ENCODE measurements around the gene FURIN. TPM values are rescaled to one million over a fixed set of nuclear protein-coding genes. Genes with fewer than 3 reads are reported as not detected.

The FURIN gene
- total and polyA plus RNA-seq, 2 donors (not counting 1 experiment from before 2014, with no cell fraction given) = 19.4 to 27.9 TPM

DNA sequence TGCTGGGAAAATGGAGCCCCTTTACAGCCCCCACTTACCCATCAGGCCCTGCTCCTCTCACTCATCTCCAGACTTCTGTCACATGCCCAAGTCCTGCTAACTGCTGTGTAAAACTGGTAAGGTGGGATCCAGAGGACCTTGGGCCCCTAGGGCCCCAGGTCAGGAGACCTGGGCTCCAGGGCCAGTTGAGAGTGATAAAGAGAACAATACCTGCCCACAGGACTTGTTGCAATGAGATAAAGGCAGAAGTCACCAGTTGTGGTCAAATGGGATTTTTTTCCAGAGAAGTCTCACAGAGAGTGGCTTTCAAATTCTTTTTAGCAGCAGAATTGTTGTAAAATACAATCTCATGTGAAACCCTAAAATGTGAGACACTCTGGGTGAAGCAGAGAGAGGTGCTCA is 753 bp downstream of the FURIN start:
- peaks cover 23% of the 10 kb centered on the region for H3K4me1 ChIP-seq (ENCODE audit: control insufficient read depth, extremely low read depth, insufficient read depth, low read length)
- H3K27me3 ChIP-seq (ENCODE audit: control insufficient read depth, insufficient read depth, low read length) = no peaks in the 10 kb centered on the region
- no peak overlapping the region for H2AFZ ChIP-seq (ENCODE audit: low read length)
- no peak overlapping the region for H3K4me3 ChIP-seq (replicated peaks in 1 of 4; ENCODE audit: control extremely low read depth in 1 of 4, insufficient read depth in 1 of 4, low read depth in 3 of 4, low read length in 4 of 4)
- DNase-seq (ENCODE audit: low read depth in 2 of 2) = no peak
- no peaks in the 10 kb centered on the region for H3K9me3 ChIP-seq (ENCODE audit: control insufficient read depth, insufficient read depth, low read depth, low read length)
- no peaks in the 10 kb centered on the region for H3K36me3 ChIP-seq (ENCODE audit: control insufficient read depth, insufficient read depth, low read length)
- H3K4me2 ChIP-seq (ENCODE audit: extremely low read depth, insufficient read depth, low read length) = no peak overlapping the region
- H3K9ac ChIP-seq (ENCODE audit: insufficient read depth, low read length) = no peak overlapping the region
- TF ChIP-seq CTCF (conservative IDR thresholded peaks at IDR 0.05 in 1 of 2, IDR thresholded peaks at IDR 0.05 in 1 of 2; ENCODE audit: low read depth in 1 of 2, low read length in 2 of 2) (no peak), EZH2 (IDR thresholded peaks at IDR 0.05; ENCODE audit: low read length, missing control alignments) (no peak)
- H4K20me1 ChIP-seq (ENCODE audit: control insufficient read depth, extremely low read depth, insufficient read depth, low read length) = no peaks in the 10 kb centered on the region
- peaks cover 29% of the 10 kb centered on the region for H3K79me2 ChIP-seq (ENCODE audit: control insufficient read depth, insufficient read depth, low read length)
- H3K27ac ChIP-seq (ENCODE audit: insufficient read depth, low read length) = peak overlapping the region; percentile 17

- no peak overlapping the region for H2AFZ ChIP-seq (ENCODE audit: low read length)
- H3K4me3 ChIP-seq (replicated peaks in 1 of 4; ENCODE audit: control extremely low read depth in 1 of 4, insufficient read depth in 1 of 4, low read depth in 3 of 4, low read length in 4 of 4) = peak overlapping the region in 1 of 4 experiments; percentile 74
- H3K4me1 ChIP-seq (ENCODE audit: control insufficient read depth, extremely low read depth, insufficient read depth, low read length) = peaks cover 24% of the 10 kb centered on the region
- H4K20me1 ChIP-seq (ENCODE audit: control insufficient read depth, extremely low read depth, insufficient read depth, low read length) = no peaks in the 10 kb centered on the region
- no peak overlapping the region for H3K9ac ChIP-seq (ENCODE audit: insufficient read depth, low read length)
- peak; percentile 84 to 95 for DNase-seq (ENCODE audit: low read depth in 2 of 2)
- no peaks in the 10 kb centered on the region for H3K9me3 ChIP-seq (ENCODE audit: control insufficient read depth, insufficient read depth, low read depth, low read length)
- peaks cover 35% of the 10 kb centered on the region for H3K79me2 ChIP-seq (ENCODE audit: control insufficient read depth, insufficient read depth, low read length)
- peak overlapping the region; percentile 91 for H3K4me2 ChIP-seq (ENCODE audit: extremely low read depth, insufficient read depth, low read length)
- no peak for TF ChIP-seq EZH2 (IDR thresholded peaks at IDR 0.05; ENCODE audit: low read length, missing control alignments)
- H3K36me3 ChIP-seq (ENCODE audit: control insufficient read depth, insufficient read depth, low read length) = no peaks in the 10 kb centered on the region
- H3K27me3 ChIP-seq (ENCODE audit: control insufficient read depth, insufficient read depth, low read length) = no peaks in the 10 kb centered on the region
- H3K27ac ChIP-seq (ENCODE audit: insufficient read depth, low read length) = peak overlapping the region; percentile 17
These were observed 1.4 kb downstream of the FURIN start for GRCh38 chr15:90869601-90870353.

DNA sequence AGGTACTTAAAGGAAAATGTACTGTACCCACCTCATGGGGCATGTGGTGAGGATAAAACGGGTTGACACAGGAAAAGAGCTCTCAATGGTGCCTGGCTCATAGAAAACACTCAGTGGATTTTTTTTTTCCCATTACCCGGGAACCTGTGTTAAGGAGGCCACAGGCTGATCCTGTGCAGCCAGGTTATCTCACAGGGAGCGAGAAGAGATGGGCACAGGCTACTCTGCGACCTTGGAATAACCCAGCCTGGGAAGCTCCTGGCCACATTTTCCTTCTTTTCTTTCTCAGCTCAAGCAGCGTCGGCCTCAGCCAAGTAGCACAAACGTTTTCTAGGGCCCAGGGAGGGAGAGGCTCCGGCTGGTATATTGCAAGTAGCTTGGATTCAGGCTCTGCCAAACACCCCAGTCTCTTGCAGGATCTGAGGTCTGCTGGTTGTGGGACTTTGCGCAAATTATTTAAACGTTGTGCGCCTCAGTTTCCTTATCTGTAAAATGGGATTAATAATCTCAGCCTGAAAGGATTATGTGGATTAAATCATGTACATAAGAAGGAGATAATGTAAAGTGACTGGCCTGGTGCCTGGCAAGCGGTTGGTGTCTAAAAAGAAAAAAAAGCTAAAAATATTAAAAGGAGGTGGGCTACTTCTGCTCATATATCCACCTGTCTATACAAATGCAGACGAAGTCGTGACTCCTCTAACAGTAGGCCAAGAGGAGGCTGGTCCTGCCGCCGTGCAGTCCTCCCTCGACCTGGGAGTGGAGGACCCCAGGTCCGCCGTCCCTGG is 2.2 kb downstream of the FURIN start:
- Histone ChIP-seq H3K36me3 (ENCODE audit: control insufficient read depth, insufficient read depth, low read length) (no peaks in the 10 kb centered on the region), H3K4me3 (replicated peaks in 1 of 4; ENCODE audit: control extremely low read depth in 1 of 4, insufficient read depth in 1 of 4, low read depth in 3 of 4, low read length in 4 of 4) (peak overlapping the region; percentile 74 to 81 (median 76)), H3K27me3 (ENCODE audit: control insufficient read depth, insufficient read depth, low read length) (no peaks in the 10 kb centered on the region), H3K9me3 (ENCODE audit: control insufficient read depth, insufficient read depth, low read depth, low read length) (no peaks in the 10 kb centered on the region), H2AFZ (ENCODE audit: low read length) (peak overlapping the region; percentile 78), H3K4me1 (ENCODE audit: control insufficient read depth, extremely low read depth, insufficient read depth, low read length) (peaks cover 24% of the 10 kb centered on the region), H3K4me2 (ENCODE audit: extremely low read depth, insufficient read depth, low read length) (peak overlapping the region; percentile 91), H4K20me1 (ENCODE audit: control insufficient read depth, extremely low read depth, insufficient read depth, low read length) (no peaks in the 10 kb centered on the region), H3K27ac (ENCODE audit: insufficient read depth, low read length) (peak overlapping the region; percentile 84), H3K9ac (ENCODE audit: insufficient read depth, low read length) (peak overlapping the region; percentile 84), H3K79me2 (ENCODE audit: control insufficient read depth, insufficient read depth, low read length) (peaks cover 36% of the 10 kb centered on the region)
- DNase-seq (ENCODE audit: low read depth in 2 of 2) = peak; percentile 40 to 50
- TF ChIP-seq CTCF (conservative IDR thresholded peaks at IDR 0.05 in 1 of 2, IDR thresholded peaks at IDR 0.05 in 1 of 2; ENCODE audit: low read depth in 1 of 2, low read length in 2 of 2) (no peak), EZH2 (IDR thresholded peaks at IDR 0.05; ENCODE audit: low read length, missing control alignments) (no peak)

Measured in fibroblast of lung (primary cell).